Measurements from ENCODE around the gene GBE1.

The GBE1 gene

GRCh38 chr3:81592101-81592500, 169.3 kb downstream of the GBE1 start:
- no peak overlapping the region for H3K4me3 ChIP-seq (ENCODE audit: low read depth, low read length)
- in situ Hi-C loops (cut with HindIII; ENCODE audit: low sequenced_read_pairs) = no loop called here
- TF ChIP-seq CTCF (IDR thresholded peaks at IDR 0.05; ENCODE audit: low read depth, low read length) = no peak
- DNase-seq (ENCODE audit: low read depth, low spot score) = peak; percentile 49

GRCh38 chr3:81585937-81586336, 175.5 kb downstream of the GBE1 start:
- in situ Hi-C loops (cut with HindIII; ENCODE audit: low sequenced_read_pairs) = no loop called here
- no peak for DNase-seq (ENCODE audit: low read depth, low spot score)
- no peak for TF ChIP-seq CTCF (IDR thresholded peaks at IDR 0.05; ENCODE audit: low read depth, low read length)
- no peak overlapping the region for H3K4me3 ChIP-seq (ENCODE audit: low read depth, low read length)

GRCh38 chr3:81585056-81585455, 176.4 kb downstream of the GBE1 start:
- H3K4me3 ChIP-seq (ENCODE audit: low read depth, low read length) = no peak overlapping the region
- in situ Hi-C loops (cut with HindIII; ENCODE audit: low sequenced_read_pairs) = no loop called here
- TF ChIP-seq CTCF (IDR thresholded peaks at IDR 0.05; ENCODE audit: low read depth, low read length) = no peak
- DNase-seq (ENCODE audit: low read depth, low spot score) = no peak

GRCh38 chr3:81581966-81582599, 179.4 kb downstream of the GBE1 start:
- in situ Hi-C loops (cut with HindIII; ENCODE audit: low sequenced_read_pairs) = no loop called here
- no peak overlapping the region for H3K4me3 ChIP-seq (ENCODE audit: low read depth, low read length)
- peak; percentile 86 for TF ChIP-seq CTCF (IDR thresholded peaks at IDR 0.05; ENCODE audit: low read depth, low read length)
- DNase-seq (ENCODE audit: low read depth, low spot score) = peak; percentile 52

GRCh38 chr3:81580355-81580754, 181.1 kb downstream of the GBE1 start:
- no peak for DNase-seq (ENCODE audit: low read depth, low spot score)
- in situ Hi-C loops (cut with HindIII; ENCODE audit: low sequenced_read_pairs) = no loop called here
- H3K4me3 ChIP-seq (ENCODE audit: low read depth, low read length) = no peak overlapping the region
- TF ChIP-seq CTCF (IDR thresholded peaks at IDR 0.05; ENCODE audit: low read depth, low read length) = no peak

- no peak overlapping the region for H3K4me3 ChIP-seq (ENCODE audit: low read depth, low read length)
- no peak for TF ChIP-seq CTCF (IDR thresholded peaks at IDR 0.05; ENCODE audit: low read depth, low read length)
- in situ Hi-C loops (cut with HindIII; ENCODE audit: low sequenced_read_pairs) = no loop called here
- DNase-seq (ENCODE audit: low read depth, low spot score) = no peak
These were observed 181.7 kb downstream of the GBE1 start for GRCh38 chr3:81579744-81580143.
